A673 (cell line): ENCODE data around the gene SCN4A. TPM values are rescaled to one million over a fixed set of nuclear protein-coding genes. Genes with fewer than 3 reads are reported as not detected.

Experiments
- BruUV-seq: library from RNA; stranded (reverse); fragments of 400-500 nt; replicated peaks from 2 replicates; lab custom pipeline; 2021; lab: Mats Ljungman, UMichigan
- CTCF ChIA-PET: fragments of 300-600 bp; sonication (Branson Sonifier 250); formaldehyde crosslinking; loops from one replicate; lab custom pipeline; 2022; ENCODE audit warnings: antibody characterized with exemption; lab: Charles Lee
- POLR2A ChIA-PET: fragments of 300-600 bp; sonication (Branson Sonifier 250); formaldehyde crosslinking; loops from one replicate; lab custom pipeline; 2022; ENCODE audit warnings: antibody characterized with exemption; ENCODE audit not compliant: low non-redundant PET; lab: Charles Lee
- DNase-seq: peaks from one replicate; pipeline ENCODE4 v3.0.0-alpha.2; 2015; ENCODE audit warnings: low spot score
- H3K27ac ChIP-seq: fragments of 200-600 bp; sonication (generic); 2 replicates; pipeline ENCODE4 v1.5.1; 2016; ENCODE audit warnings: mixed run types, low read depth, mild to moderate bottlenecking, mixed read lengths, antibody characterized with exemption, low read length; ENCODE audit not compliant: poor library complexity, severe bottlenecking
- H3K27me3 ChIP-seq: fragments of 200-600 bp; sonication (generic); replicated peaks from 2 replicates; pipeline ENCODE4 v1.6.1; 2017; ENCODE audit warnings: mixed run types, low read depth, mild to moderate bottlenecking, mixed read lengths, antibody characterized with exemption, low read length; ENCODE audit not compliant: insufficient read depth, poor library complexity
- H3K36me3 ChIP-seq: fragments of 200-600 bp; sonication (generic); 2 replicates; pipeline ENCODE4 v1.6.1; 2016; ENCODE audit warnings: mixed run types, mild to moderate bottlenecking, mixed read lengths, antibody characterized with exemption, low read length; ENCODE audit not compliant: insufficient read depth, poor library complexity, severe bottlenecking
- H3K4me1 ChIP-seq: fragments of 200-600 bp; sonication (generic); 2 replicates; pipeline ENCODE4 v1.6.1; 2017; ENCODE audit warnings: mixed run types, mild to moderate bottlenecking, mixed read lengths, antibody characterized with exemption, low read length; ENCODE audit not compliant: insufficient read depth, poor library complexity, severe bottlenecking
- H3K4me3 ChIP-seq: fragments of 200-600 bp; sonication (generic); 2 replicates; pipeline ENCODE4 v1.5.1; 2016; ENCODE audit warnings: low read depth, mixed run types, mild to moderate bottlenecking, mixed read lengths, low read length; ENCODE audit not compliant: poor library complexity, severe bottlenecking
- H3K9me3 ChIP-seq: fragments of 200-600 bp; sonication (generic); 2 replicates; pipeline ENCODE4 v1.6.1; 2016; ENCODE audit warnings: mixed run types, low read depth, mild to moderate bottlenecking, mixed read lengths, antibody characterized with exemption, low read length; ENCODE audit not compliant: poor library complexity, severe bottlenecking
- CTCF ChIP-seq: fragments of 300-800, 200-600 bp; sonication (generic); conservative IDR thresholded peaks from 2 replicates; pipeline ENCODE4 v1.5.1; 2017; ENCODE audit warnings: low read depth, mild to moderate bottlenecking, antibody characterized with exemption, low read length, moderate library complexity, mixed read lengths
- EZH2 ChIP-seq: fragments of 200-600 bp; sonication (generic); IDR thresholded peaks from 2 replicates; pipeline ENCODE4 v1.6.1; 2017; ENCODE audit warnings: borderline replicate concordance, low read depth, mild to moderate bottlenecking, mixed read lengths, antibody characterized with exemption, low read length; ENCODE audit not compliant: poor library complexity, severe bottlenecking
- intact Hi-C: fragments of 100-400 bp; cut with micrococcal nuclease; formaldehyde crosslinking; loops from one replicate; pipeline ENCODE4 v1.10.0; 2022; ENCODE audit not compliant: unreplicated experiment
- total RNA-seq: library from RNA; stranded (reverse); gene quantifications from 2 replicates; pipeline ENCODE4 v1.2.3, GENCODE V29; 2021

The SCN4A gene
- total RNA-seq, 1 experiment from 2014 or later, result 0.56 TPM

- POLR2A ChIA-PET, result no interaction called here
- intact Hi-C loops, result no loop called here
- CTCF ChIA-PET, result no interaction called here
Measured at GRCh38 chr17:64015447-64015846, 42.7 kb upstream of the SCN4A start.

GRCh38 chr17:64009571-64010402 is 37.1 kb upstream of the SCN4A start:
- no TSS peak for BruUV-seq
- no peaks in the 10 kb centered on the region for H3K4me1 ChIP-seq
- POLR2A ChIA-PET, result no interaction called here

More at GRCh38 chr17:64015447-64015846, 42.7 kb upstream of the SCN4A start:
- no peaks in the 10 kb centered on the region for H3K36me3 ChIP-seq
- no peak overlapping the region for H3K4me3 ChIP-seq
- H3K27me3 ChIP-seq, result peaks cover 2% of the 10 kb centered on the region
- no peak for TF ChIP-seq CTCF
- TF ChIP-seq EZH2, result no peak
- no peak for DNase-seq
- H3K4me1 ChIP-seq, result no peaks in the 10 kb centered on the region
- no TSS peak for BruUV-seq
- no peaks in the 10 kb centered on the region for H3K9me3 ChIP-seq
- H3K27ac ChIP-seq, result no peak overlapping the region

GRCh38 chr17:64008830-64009229 is 36.1 kb upstream of the SCN4A start:
- no peak for TF ChIP-seq CTCF
- TF ChIP-seq EZH2, result no peak
- H3K9me3 ChIP-seq, result no peaks in the 10 kb centered on the region
- H3K27me3 ChIP-seq, result peaks cover 3% of the 10 kb centered on the region
- POLR2A ChIA-PET, result no interaction called here
- no peak overlapping the region for H3K4me3 ChIP-seq
- no peak overlapping the region for H3K27ac ChIP-seq
- CTCF ChIA-PET, result no interaction called here
- no peak for DNase-seq
- intact Hi-C loops, result no loop called here
- no TSS peak for BruUV-seq
- no peaks in the 10 kb centered on the region for H3K36me3 ChIP-seq
- no peaks in the 10 kb centered on the region for H3K4me1 ChIP-seq

More at GRCh38 chr17:64009571-64010402, 37.1 kb upstream of the SCN4A start:
- no peak for TF ChIP-seq EZH2
- TF ChIP-seq CTCF, result no peak
- H3K4me3 ChIP-seq, result no peak overlapping the region
- no peak for DNase-seq
- CTCF ChIA-PET, result no interaction called here
- intact Hi-C loops, result no loop called here
- no peak overlapping the region for H3K27ac ChIP-seq
- no peaks in the 10 kb centered on the region for H3K9me3 ChIP-seq
- peaks cover 3% of the 10 kb centered on the region for H3K27me3 ChIP-seq
- H3K36me3 ChIP-seq, result no peaks in the 10 kb centered on the region
